Activated CD8-positive, alpha-beta memory T cell treated with anti-CD3 and anti-CD28 coated beads for 1 hour (primary cell): ENCODE data around the gene LYPD4.
"Not testable (repeated sequence)": the region's sequence is repeated elsewhere in the genome, so short reads cannot be mapped to it uniquely, and the experiment has no call there.

ENCODE experiments used
- DNase-seq, 2 donors: peaks; one replicate each; pipeline ENCODE4 v3.0.0-alpha.2; 2020; ENCODE audit warnings: low read depth in 1 of 2; ENCODE audit errors: extremely low read depth in 1 of 2

The LYPD4 gene

DNA sequence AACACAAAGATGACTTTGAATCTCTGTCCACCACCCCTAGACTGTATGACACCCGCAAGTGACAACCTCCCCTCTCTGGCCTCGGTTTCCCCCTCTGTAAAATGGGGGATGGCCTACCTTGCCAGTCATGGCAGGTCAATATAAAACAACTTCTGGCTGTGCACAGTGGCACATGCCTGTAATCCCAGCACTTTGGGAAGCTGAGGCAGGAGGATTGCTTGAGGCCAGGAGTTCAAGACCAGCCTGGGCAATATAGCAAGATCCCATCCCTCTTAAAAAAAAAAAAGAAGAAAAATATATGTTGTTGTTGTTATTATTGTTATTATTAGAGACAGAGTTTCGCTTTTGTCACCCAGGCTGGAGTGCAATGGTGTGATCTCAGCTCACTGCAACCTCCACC lies 31.5 kb upstream of the LYPD4 start:
- DNase-seq: not testable (repeated sequence)

DNA sequence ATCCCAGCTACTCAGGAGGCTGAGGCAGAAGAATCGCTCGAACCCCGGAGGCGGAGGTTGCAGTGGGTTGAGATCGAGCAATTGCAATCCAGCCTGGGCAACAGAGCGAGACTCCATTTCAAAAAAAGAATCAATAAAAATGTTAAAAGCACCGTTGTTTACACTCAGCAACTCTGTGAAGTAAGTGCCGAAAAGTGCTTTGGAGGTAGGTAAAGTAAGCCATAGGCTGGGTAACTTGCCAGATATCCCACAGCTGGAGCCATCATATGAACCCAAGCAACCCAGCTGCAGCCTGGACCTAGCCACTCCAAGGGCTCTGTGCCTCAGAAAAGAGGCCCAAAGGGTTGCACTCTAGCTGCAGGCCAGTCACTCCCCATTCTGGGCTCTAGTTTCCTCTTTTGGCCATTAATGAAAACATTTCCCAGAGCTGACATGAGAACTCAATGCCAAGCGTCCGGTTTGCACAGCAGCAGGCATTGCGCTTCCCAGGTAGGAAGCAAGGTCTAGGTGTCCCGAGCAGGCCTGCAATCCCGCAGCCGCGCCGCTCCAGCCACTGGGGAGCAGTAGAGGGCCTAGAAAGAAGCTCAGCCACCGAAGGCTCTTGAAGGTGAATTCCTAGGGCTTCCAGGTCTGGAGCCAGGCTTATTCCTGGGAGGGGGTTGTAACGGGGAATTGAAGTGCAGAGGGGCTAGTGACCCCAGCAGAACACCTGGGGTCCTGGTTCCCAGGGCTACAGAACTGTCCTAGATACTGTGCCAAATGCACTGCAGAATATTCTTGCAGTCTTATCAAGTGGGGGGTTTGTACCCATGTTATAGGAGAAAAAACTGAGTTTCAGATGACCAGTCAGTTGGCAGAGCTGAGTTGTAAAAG lies 28.5 kb upstream of the LYPD4 start:
- peak in 1 of 2 donors; percentile 50 for DNase-seq

DNA sequence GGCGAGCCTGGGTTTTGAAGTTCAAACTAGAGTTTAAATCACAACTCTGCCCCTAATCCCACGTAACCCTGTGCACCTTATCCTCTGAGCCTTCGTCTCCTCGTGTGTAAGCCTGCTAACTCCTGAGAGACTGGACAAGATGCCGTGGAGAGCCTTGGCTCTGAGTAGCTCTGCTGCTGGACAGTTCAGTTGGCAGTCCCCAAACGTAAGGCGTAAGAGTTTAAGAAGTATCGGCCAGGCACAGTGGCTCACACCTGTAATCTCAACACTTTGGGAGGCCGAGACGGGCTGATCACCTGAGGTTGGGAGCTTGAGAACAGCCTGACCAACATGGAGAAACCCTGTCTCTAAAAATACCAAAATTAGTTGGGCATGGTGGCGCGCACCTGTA lies 27.9 kb upstream of the LYPD4 start:
- DNase-seq: no peak

DNA sequence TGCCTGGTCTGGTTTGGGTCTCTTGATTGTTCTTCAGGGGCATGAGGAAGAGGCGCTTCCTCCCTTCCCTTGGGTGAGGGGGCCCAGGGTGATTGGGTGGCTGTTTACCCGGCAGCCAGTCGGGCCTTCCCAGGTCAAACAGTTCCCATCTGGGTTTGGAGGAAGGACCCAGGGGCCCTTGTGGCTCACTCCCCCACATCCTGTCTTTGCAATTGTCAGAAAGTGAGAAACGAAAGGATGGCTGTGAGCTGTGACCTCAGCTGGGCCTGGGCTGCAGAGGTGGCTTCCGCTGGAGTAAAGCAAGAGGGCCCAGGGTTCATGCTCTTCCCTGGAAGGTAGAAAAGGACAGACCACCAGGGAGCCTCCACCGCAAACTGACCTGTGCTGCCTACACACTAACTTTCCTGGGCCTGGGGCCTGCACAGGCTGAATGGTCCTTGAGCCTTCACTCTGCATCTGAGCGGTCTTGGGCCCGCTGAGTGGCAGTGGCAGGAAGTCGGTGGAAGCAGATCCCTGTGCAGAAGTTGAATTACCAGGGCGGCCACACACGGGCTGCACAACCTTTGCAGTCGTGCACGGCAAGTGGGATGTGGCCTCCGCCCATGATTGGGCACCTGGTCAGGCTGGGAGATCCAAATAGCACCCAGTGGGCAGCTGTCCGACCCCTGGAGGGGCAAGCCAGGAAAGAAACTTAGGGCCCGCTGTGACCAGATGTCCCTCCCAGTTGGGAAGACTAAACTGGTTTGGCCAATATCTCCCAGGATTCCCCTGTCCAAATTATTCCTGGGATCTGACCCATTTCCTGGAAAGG lies 27.3 kb upstream of the LYPD4 start:
- DNase-seq: no peak

DNA sequence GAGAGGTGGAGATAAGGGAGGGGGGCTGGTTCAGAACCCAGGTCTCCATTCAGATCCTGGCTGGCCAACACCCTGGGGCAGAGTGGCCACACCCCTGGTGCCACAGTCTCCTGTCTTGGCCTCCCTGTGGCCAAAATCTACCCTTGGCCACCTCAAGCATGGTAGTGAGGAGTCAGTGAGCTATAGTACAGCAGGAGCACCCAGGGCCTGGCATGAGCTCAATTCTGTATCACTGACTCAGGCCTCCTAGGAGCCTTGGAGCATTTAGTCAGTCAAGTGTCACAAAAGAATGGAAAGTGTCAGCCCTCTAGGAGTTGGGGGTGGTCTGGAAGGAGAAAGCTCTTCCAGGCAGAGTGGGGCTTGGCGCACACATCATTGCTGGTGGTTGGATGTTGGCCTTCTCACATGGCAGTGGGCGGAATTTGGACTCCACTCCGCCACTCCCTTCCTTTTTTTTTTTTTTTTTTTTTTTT lies 26.0 kb upstream of the LYPD4 start:
- no peak for DNase-seq

DNA sequence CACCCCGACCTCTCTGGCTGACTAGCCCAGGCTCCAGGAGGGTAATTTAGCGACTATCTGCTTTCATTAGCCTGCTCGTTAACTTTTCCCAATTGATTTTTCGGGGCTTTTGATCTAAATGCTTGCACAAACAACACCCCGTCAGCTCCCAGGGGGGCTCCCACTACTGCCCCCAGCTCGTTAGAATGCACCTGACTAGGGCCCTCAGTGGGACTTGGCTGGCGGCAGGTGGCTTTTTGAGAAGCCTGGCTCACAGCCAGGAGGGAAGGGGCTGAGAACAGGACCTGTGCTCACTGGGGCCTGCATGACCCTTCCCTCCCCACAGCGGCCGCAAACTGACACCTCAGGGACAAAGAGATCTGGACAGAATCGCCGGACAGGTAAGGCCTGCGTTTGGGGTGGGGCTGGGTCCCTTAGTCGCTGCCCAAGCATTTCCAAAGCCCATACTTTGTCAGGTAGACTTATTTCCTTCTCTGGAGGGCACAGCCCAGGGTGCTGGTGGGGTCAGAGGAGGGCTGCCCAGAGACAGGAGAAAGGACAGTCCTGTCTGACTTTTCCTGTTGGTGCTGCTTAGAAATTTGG lies 25.0 kb upstream of the LYPD4 start:
- no peak for DNase-seq

DNA sequence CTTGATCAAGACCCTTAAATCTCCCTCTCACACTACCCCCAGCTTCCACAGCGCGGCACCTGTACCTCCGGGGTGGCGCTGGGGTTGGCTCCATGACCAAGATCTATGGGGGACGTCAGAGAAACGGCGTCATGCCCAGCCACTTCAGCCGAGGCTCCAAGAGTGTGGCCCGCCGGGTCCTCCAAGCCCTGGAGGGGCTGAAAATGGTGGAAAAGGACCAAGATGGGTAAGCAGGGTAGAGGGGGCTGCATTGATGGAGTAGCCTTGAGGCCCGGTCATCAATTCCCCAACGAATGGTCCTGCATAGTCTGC lies 24.5 kb upstream of the LYPD4 start:
- DNase-seq: no peak

DNA sequence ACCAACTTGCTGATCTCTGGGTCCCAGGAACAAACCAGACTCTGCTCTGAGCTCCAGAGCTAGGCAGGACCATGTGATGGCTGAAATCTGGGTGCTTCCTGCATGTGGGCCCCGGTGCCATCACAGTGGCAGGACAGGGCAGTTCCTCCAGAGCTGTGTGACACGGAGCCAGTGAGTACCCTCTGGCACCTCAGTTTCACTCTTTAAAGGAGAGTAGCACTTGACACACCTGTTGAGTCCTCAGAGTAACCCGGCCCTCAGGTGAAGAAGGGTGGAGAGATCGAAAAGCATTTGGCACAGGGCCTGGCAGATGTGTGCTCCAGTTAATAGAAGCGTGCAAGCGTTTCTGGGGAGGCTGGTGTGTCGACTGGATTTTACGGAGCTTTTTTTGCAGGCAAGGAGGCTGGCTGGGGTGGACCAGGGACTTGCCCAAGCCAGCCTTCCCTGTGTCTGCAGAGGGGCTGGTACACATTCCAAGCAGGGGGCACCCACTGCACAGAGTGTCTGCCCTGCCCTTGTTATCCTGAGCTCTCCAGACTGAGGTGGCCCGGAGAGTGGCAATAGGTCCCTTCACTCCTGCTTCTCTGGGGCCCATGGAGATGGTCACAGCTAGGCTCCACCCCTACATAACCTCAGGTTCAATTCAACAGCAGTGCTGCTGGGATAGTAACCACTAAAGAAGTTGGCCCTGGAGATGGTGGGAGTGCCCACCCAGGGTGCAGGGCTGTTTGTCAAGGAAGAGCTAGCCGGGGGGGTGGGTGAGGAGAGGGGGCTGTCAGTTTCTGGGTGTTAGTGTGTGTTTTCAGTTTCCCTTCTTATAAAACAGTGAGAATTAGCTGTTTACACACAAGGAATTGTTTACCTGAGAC lies 23.9 kb upstream of the LYPD4 start:
- DNase-seq: no peak

DNA sequence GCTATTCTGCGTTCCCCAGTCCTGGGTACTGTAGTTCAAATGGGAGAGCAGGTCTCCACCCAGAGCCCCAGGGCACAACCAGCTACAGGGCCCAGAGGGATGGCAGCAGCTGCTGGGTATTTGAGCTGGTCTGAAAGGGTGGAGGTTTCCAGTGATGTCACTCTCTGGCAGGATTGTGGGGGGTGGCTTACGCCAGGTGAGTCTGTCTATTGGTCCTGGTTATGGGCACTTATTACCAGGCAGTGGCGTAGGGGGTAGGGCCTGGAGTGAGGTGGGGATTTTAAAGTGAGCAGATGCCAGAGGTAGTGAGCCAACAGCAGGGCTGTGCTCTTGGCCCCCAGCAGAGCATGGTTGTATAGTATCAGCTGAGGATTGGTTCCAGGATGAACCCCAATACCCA lies 21.8 kb upstream of the LYPD4 start:
- DNase-seq: no peak

DNA sequence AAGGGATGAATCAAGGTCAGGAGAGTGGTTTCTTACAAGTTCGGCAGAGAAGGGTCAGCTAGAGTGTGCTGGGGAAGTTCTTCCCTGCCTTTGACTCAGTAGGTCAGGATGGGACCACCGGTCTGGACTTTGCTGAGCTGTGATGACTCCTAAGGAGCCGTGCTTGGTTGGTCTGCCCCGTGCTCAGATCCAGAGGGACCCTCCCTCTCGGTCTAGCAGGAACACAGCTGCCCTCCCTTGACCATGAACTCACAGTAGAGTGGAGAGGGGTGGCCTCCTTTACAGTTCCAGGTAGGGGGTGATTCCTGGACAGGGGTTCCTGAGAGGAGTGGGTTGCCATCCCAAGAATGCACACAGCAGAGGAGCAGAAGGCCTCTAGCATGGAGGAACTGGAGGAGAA lies 19.9 kb upstream of the LYPD4 start:
- no peak for DNase-seq

DNA sequence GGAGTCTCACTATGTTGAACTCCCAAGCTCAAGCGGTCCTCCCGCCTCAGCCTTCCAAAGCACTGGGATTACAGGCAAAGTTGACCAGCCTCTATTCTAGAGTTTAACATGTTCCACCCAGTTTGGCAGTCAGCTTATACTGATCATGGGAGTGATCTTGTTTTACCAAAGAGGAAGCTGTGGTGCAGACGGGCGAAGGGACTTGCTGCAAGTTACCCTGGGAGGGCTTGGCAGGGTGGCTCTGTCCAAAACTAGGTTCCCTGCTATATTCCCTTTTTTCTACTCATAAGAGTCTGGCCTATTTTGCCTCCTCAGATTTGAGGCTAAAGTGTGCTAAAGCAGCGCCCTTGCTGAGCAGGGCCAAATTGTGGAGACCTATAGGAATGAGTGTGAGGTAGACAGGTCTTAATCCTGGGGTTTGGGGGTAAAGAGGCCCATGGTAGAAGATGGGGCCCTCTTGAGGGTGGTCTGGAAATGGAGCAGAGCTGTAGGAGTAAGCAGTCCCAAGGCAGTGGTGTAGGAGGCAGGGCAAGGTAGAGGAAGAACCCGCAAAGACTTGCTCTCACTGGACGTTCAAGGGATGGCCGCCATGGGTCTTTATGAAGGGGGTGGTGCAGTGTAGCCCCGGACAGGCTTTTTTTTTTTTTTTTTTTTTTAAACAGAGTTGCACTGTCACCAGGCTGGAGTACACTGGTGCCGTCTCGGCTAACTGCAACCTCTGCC lies 18.9 kb upstream of the LYPD4 start:
- no peak for DNase-seq

DNA sequence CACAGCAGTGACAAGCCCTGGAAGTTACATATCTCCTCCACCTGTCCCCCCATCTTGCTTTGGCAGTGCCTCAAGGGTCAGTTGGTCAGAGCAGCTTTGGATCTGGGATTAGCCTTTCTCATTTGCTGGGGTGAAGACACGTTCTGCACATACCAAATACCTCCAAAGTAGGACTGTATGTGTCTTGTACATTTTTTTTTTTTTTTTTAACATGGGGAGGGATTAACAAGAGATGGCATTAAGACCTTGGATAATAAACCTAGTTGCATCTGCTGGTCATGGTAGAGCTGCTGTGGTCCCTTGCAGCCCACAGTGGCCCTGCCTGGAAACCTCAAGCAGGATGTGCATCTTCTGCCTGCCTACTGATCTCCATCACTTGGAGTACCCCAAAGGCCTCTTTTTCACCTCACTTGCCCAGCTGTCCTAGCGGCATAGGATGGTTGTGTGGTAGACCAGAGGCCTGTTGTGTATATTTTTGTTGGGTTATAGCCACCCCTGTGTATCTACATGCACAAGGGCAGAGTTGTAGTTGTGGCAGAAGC lies 18.0 kb upstream of the LYPD4 start:
- DNase-seq: no peak

DNA sequence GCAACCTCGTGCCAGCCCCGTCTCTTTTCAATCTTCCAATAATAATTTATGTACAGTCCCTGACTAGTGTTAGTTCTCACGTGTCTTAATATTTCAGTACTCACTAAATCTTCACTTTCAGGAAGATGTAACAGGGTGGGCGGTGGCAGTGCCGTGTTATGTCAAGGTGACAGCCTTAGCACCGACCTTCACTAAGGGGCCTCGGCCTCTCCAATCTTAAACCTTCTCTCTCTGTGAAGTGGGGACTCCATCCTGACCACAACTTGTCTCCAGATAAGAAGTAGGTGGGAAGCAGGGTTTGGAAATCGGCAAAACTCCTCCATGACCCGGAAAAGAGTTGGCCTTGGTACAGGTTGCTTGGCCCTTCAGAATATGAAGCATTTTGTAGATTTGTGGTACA lies 17.4 kb upstream of the LYPD4 start:
- DNase-seq: no peak

DNA sequence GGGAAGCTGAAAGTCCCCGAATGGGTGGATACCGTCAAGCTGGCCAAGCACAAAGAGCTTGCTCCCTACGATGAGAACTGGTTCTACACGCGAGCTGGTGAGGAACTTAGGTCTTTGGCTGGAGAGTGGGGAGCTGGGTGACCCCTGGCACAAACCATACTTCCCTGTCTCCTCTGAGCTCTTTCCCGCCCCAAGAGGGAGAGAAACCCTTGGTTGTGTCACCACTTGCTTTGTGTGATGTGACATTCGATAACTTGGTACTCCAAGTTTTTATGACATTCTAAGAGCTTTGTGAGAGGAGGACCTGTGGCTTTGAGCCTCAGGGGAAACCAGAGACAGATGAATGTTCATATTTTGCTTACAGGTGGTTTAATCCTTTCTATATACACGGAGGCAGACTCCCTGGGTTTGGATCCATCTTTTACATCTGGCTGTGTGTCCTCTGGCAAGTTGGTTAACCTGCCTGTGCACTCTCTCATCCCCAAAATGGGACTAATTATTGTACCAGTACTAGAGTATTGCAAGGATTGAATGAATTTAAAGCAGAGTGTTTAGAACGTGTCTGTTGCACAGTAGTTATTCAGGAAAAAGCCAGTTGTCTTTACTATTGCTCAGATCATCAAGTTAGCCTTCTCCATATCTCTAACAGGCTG lies 16.8 kb upstream of the LYPD4 start:
- no peak for DNase-seq

DNA sequence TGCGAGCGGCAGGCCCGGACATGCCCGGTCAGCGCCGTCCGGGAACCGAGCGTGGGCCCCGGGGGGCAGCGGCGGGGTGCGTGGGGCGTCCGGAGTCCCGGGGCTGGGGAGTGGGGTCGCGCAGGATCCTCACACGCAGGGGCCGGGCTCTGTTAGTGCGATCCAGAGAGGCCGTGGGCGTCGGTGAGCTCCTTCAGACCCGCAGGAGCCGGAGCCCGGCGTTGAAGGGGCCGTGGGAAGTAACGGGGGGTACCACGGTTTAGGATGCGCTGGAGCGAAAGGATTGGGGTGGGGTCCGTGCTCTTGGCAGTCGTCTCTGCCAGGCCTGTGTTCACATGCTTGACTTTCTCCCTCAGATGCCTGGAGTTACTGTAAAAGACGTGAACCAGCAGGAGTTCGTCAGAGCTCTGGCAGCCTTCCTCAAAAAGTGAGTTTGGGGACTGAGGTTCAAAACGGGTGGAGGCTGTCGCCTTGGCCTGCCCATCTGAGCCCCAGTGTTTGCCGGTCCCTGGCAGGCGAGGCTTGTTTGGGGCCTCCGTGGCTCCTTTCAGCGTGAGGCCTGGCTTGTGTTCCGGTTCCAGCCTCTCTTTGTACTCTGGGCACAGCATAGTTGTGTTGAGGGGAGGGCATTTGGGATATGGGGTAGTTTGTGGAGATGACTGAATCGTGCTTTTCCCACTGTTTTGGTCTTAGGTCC lies 16.1 kb upstream of the LYPD4 start:
- DNase-seq: no peak

DNA sequence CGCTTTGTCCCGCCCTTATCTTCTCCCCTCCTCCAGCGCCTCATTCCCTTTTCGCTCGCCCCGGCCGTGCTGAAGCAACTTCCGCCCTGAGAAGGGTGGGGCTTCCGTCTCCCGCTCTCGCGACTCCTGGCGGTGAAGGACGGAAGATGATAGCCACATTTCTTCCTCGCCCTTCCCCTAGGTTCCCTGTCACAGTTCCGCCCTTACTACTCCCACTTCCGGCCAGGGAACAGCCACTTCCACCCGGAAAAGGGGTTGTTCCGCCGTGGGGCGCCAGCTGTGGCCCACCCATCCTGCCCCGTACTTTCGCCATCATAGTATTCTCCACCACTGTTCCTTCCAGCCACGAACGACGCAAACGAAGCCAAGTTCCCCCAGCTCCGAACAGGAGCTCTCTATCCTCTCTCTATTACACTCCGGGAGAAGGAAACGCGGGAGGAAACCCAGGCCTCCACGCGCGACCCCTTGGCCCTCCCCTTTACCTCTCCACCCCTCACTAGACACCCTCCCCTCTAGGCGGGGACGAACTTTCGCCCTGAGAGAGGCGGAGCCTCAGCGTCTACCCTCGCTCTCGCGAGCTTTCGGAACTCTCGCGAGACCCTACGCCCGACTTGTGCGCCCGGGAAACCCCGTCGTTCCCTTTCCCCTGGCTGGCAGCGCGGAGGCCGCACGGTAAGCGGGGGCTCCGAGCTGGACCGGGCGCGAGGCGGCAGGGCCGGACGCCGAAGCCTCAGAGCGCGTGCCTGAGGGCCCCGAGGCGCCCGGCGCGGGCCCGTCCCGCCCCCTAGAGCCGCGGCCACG lies 15.3 kb upstream of the LYPD4 start, which contains the start of gene RPS19:
Gene RPS19 (plus strand): TSS at position 638 of the 801 bp plus-strand sequence. CDS start 520 bp downstream, outside the sequence.
- DNase-seq: peak; percentile 96 to 98

DNA sequence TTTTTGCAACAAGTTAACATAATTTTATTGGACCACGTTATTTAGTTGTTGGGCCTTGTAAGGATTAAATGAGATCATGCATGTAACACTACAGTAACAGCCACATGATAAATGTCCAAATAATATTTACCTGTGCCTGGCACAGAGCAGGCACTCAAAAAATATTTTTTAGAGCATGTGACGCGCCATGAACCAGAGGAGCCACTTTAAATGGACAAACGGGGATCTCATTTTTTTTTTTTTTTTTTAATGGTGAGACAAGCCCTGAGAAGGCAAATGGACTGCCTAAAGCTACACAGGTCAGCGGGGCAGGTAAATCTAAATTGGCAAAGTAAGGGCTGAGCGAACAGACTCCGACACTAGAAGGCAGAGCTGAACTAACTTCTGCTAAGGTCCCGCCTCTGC lies 14.7 kb upstream of the LYPD4 start:
- DNase-seq: no peak

DNA sequence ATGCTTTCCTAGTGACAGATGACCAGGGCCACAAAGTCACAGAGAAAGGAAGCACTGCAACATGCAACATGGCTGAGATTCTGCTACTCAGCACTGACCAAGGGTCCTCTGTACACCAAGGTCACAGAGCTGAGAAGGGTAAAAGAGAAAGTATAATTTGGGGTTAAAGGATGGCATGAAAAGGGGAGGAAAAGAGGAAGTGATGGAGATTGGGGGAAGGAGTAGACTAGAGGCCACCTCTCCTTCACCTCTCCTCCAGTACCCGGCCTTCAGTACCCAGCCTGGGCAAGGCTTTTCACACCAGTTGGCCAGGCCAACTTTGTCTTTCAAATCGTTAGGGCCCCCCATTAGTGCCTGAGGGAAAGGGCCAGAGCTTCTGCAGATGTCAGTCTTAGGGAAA lies 9.3 kb upstream of the LYPD4 start:
- no peak for DNase-seq
